Thyroid gland (tissue), 4 donors: ENCODE measurements around the gene MCF2L.

ENCODE experiments used
- POLR2A ChIP-seq, 2 donors: fragments of 450-650 bp; IDR thresholded peaks; one replicate each; pipeline ENCODE4 v1.6.1; 2017; ENCODE audit warnings: antibody characterized with exemption in 2 of 2, mild to moderate bottlenecking in 2 of 2, moderate library complexity in 1 of 2
- TF ChIP-seq, protein P1 (sequence below), 6 experiments: fragments of 200-600 bp in 3 of 6; fragments of 450-650 bp in 3 of 6; sonication (generic) in 3 of 6; IDR thresholded peaks; one replicate each; pipeline ENCODE4 v1.5.1; 2016 to 2019; ENCODE audit warnings: antibody characterized with exemption in 6 of 6, mild to moderate bottlenecking in 2 of 6, inconsistent platforms in 1 of 6, moderate library complexity in 1 of 6

DNA sequence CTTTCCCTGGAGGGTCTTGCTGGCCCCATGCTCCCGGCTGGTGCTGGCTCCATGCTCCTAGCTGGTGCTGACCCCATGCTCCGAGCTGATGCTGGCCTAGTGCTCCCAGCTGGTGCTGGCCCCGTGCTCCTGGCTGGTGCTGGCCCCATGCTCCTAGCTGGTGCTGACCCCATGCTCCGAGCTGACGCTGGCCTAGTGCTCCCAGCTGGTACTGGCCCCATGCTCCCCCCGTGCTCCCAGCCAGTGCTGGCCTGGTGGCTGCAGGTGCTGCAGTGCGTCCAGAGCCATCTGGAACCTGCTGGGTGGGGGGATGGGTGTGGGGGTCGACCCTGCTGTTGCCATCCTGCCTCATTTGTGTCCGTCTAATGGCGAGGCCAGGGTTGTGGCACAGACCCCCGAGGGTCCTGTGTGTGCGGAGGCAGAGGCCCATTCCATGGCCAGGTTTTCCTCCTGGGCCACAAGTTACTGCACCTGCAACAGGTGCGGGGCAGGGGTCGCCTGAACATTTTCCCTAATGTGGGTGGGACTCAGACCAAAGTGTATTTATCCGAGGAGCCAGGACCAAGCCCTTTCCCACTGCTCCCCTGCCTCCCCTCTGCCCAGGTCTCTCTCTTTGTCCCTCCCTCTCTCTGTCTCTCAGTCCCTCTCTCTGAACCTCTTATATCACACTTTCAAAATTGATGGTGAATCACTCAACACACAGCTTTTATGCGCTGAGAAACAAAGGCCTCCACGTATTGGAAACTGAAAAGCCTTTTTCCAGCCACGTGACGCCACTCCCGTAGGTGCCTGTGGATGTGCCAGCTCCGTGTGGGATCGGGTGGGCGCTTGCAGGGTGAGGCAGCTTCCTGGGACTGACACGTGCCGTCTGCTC lies 45.1 kb downstream of the MCF2L start:
- TF ChIP-seq, protein P1, sequence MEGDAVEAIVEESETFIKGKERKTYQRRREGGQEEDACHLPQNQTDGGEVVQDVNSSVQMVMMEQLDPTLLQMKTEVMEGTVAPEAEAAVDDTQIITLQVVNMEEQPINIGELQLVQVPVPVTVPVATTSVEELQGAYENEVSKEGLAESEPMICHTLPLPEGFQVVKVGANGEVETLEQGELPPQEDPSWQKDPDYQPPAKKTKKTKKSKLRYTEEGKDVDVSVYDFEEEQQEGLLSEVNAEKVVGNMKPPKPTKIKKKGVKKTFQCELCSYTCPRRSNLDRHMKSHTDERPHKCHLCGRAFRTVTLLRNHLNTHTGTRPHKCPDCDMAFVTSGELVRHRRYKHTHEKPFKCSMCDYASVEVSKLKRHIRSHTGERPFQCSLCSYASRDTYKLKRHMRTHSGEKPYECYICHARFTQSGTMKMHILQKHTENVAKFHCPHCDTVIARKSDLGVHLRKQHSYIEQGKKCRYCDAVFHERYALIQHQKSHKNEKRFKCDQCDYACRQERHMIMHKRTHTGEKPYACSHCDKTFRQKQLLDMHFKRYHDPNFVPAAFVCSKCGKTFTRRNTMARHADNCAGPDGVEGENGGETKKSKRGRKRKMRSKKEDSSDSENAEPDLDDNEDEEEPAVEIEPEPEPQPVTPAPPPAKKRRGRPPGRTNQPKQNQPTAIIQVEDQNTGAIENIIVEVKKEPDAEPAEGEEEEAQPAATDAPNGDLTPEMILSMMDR (IDR thresholded peaks at IDR 0.05) = no peak
- no peak for TF ChIP-seq POLR2A (IDR thresholded peaks at IDR 0.05)
